ENCODE data around the gene OVOL1. TPM values are rescaled to one million over a fixed set of nuclear protein-coding genes. Genes with fewer than 3 reads are reported as not detected.
"Not testable (repeated sequence)": the region's sequence is repeated elsewhere in the genome, so short reads cannot be mapped to it uniquely, and the experiment has no call there.

Gene OVOL1
- total RNA-seq, 6 experiments from 2014 or later = not detected

DNA sequence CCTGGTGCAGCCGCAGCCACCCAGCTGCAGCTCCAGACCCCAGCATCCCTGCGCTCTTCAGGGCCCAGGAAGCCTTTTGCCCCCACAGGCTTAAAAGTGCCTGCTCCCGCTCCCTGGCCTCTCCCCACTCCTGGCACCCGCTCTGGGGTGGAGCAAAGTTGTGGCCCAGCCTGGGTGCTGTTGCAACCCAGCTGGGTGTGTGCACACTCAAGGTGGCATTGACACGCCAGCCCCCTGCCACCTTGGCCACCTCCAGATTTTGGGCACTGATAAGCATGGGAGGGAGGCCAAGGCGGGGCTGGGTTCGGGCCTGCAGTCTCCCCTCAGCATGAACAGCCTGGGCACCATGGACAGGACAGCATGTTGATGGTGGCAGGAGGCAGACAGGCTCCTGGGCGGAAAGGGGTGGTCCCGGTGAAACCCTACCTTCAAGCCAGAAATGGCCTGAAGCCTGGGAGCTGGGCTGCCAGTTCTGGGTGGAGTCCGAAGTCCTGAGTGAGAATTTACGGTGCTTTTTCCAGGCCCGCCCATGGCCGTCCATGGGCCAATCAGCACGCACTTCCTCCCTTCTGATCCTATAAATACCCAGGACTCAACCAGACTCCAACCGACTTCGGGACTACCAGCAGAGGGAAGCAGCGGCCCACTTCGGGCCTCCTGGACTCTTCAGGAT, 42.7 kb upstream of the OVOL1 start:
- no peaks in the 10 kb centered on the region for H3K4me1 Mint-ChIP-seq (ENCODE audit: low read depth)
- H3K4me3 Mint-ChIP-seq = no peak overlapping the region
- no peaks in the 10 kb centered on the region; the same call in 1 of the 2 replicates for H3K9me3 Mint-ChIP-seq
- H3K27me3 Mint-ChIP-seq (ENCODE audit: insufficient read depth) = peaks cover 25% of the 10 kb centered on the region
- no peak for DNase-seq
- no peak overlapping the region for H3K27ac Mint-ChIP-seq
- TF ChIP-seq, protein P1, sequence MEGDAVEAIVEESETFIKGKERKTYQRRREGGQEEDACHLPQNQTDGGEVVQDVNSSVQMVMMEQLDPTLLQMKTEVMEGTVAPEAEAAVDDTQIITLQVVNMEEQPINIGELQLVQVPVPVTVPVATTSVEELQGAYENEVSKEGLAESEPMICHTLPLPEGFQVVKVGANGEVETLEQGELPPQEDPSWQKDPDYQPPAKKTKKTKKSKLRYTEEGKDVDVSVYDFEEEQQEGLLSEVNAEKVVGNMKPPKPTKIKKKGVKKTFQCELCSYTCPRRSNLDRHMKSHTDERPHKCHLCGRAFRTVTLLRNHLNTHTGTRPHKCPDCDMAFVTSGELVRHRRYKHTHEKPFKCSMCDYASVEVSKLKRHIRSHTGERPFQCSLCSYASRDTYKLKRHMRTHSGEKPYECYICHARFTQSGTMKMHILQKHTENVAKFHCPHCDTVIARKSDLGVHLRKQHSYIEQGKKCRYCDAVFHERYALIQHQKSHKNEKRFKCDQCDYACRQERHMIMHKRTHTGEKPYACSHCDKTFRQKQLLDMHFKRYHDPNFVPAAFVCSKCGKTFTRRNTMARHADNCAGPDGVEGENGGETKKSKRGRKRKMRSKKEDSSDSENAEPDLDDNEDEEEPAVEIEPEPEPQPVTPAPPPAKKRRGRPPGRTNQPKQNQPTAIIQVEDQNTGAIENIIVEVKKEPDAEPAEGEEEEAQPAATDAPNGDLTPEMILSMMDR (IDR thresholded peaks at IDR 0.05) = peak; percentile 50
- no peaks in the 10 kb centered on the region for H3K36me3 Mint-ChIP-seq (ENCODE audit: low read depth)

DNA sequence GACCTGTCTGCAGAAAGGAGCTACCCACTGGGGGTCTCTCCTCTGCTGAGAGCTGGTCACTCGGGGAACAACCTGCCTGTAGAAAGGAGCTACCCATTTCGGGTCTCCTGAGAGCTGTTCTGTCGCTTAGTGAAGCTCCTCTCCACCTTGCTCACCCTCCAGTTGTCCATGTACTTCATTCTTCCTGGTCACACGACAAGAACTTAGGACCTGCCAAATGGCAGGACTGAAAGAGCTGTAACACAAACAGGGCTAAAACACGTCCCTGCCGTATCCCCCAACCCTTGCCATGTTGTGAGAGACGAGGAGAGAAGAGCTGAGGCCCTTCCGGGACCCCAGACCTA, 42.2 kb upstream of the OVOL1 start:
- H3K27ac Mint-ChIP-seq = no peak overlapping the region
- peaks cover 29% of the 10 kb centered on the region for H3K27me3 Mint-ChIP-seq (ENCODE audit: insufficient read depth)
- no peaks in the 10 kb centered on the region; the same call in 1 of the 2 replicates for H3K9me3 Mint-ChIP-seq
- no peak for DNase-seq
- TF ChIP-seq, protein P1 (IDR thresholded peaks at IDR 0.05) = no peak
- H3K4me3 Mint-ChIP-seq = no peak overlapping the region
- no peaks in the 10 kb centered on the region for H3K36me3 Mint-ChIP-seq (ENCODE audit: low read depth)
- no peaks in the 10 kb centered on the region for H3K4me1 Mint-ChIP-seq (ENCODE audit: low read depth)

DNA sequence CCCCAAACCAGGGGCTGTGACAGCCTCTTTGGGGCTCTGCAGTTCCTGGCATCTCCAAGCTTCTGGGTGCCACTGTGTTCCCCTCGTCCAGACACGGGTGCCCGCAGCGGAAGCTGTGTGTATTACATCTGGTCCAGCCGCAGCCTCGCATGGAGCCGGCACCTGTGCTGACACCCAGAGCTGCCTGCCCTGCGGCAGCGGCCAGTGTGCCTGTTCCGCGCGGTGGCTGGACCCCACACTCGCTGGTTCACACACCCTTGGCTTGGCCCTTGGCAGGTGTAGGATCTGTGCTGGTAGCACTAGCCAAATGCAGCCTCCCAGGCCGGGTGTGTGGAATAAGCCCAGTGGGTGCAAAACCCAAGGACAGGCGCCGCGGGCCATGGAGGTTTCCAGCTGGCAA, 41.8 kb upstream of the OVOL1 start:
- Mint-ChIP-seq H3K27ac (no peak overlapping the region), H3K4me3 (no peak overlapping the region), H3K36me3 (ENCODE audit: low read depth) (no peaks in the 10 kb centered on the region), H3K27me3 (ENCODE audit: insufficient read depth) (peaks cover 26% of the 10 kb centered on the region), H3K9me3 (no peaks in the 10 kb centered on the region; the same call in 1 of the 2 replicates), H3K4me1 (ENCODE audit: low read depth) (no peaks in the 10 kb centered on the region)
- TF ChIP-seq, protein P1 (IDR thresholded peaks at IDR 0.05) = no peak
- no peak for DNase-seq

DNA sequence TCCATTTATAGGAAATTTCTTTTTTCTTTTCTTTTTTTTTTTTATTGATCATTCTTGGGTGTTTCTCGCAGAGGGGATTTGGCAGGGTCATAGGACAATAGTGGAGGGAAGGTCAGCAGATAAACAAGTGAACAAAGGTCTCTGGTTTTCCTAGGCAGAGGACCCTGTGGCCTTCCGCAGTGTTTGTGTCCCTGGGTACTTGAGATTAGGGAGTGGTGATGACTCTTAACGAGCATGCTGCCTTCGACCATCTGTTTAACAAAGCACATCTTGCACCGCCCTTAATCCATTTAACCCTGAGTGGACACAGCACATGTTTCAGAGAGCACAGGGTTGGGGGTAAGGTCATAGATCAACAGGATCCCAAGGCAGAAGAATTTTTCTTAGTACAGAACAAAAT, 24.7 kb upstream of the OVOL1 start:
- not testable (repeated sequence) for H3K27me3 Mint-ChIP-seq (ENCODE audit: insufficient read depth)

DNA sequence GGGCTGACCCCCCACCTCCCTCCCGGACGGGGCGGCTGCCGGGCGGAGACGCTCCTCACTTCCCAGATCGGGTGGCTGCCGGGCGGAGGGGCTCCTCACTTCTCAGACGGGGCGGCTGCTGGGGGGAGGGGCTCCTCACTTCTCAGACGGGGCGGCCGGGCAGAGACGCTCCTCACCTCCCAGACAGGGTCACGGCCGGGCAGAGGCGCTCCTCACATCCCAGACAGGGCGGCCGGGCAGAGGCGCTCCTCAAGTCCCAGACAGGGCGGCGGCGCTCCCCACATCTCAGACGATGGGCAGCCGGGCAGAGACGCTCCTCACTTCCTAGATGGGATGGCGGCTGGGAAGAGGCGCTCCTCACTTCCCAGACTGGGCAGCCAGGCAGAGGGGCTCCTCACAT, 24.0 kb upstream of the OVOL1 start:
- H3K4me1 Mint-ChIP-seq (ENCODE audit: low read depth) = not testable (repeated sequence)

More for the DNA sequence above, 24.7 kb upstream of the OVOL1 start:
- not testable (repeated sequence) for H3K27ac Mint-ChIP-seq; H3K4me3 Mint-ChIP-seq; DNase-seq; H3K9me3 Mint-ChIP-seq; H3K4me1 Mint-ChIP-seq (ENCODE audit: low read depth); H3K36me3 Mint-ChIP-seq (ENCODE audit: low read depth)

DNA sequence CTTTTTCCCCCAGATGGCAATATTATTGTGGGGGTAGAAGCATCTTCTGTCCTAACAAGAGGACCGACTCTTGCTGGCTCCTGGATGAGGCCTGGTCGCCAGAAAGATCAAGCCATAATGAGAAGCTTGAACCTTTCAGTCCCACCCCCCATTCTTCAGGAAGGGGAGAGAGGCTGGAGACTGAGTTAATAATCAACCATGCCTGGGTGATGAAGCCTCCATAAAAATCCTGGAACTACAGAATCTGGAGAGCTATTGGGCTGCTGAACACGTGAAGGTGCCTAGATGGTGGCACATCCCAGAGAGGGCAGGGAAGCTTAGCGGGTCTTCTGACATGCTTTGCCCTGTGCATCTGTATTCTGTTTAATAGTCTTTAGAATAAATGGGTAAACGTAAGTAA, 22.4 kb upstream of the OVOL1 start:
- H3K27ac Mint-ChIP-seq = no peak overlapping the region
- TF ChIP-seq, protein P1 (IDR thresholded peaks at IDR 0.05) = no peak
- DNase-seq = no peak

More for the DNA sequence above, 24.0 kb upstream of the OVOL1 start:
- not testable (repeated sequence) for H3K4me3 Mint-ChIP-seq; DNase-seq; H3K27me3 Mint-ChIP-seq (ENCODE audit: insufficient read depth); H3K9me3 Mint-ChIP-seq; H3K36me3 Mint-ChIP-seq (ENCODE audit: low read depth); H3K27ac Mint-ChIP-seq

More for the DNA sequence above, 22.4 kb upstream of the OVOL1 start:
- peaks cover 2% of the 10 kb centered on the region; the same call in 1 of the 2 replicates for H3K36me3 Mint-ChIP-seq (ENCODE audit: low read depth)
- no peak overlapping the region for H3K4me3 Mint-ChIP-seq
- peaks cover 2% of the 10 kb centered on the region for H3K4me1 Mint-ChIP-seq (ENCODE audit: low read depth)
- no peaks in the 10 kb centered on the region for H3K9me3 Mint-ChIP-seq
- no peaks in the 10 kb centered on the region for H3K27me3 Mint-ChIP-seq (ENCODE audit: insufficient read depth)
